Measurements from ENCODE around the gene ELP2. TPM values are rescaled to one million over a fixed set of nuclear protein-coding genes. Genes with fewer than 3 reads are reported as not detected.

ELP2 gene
- polyA plus RNA-seq, 1 donor from 2014 or later, result 83.6 TPM

DNA sequence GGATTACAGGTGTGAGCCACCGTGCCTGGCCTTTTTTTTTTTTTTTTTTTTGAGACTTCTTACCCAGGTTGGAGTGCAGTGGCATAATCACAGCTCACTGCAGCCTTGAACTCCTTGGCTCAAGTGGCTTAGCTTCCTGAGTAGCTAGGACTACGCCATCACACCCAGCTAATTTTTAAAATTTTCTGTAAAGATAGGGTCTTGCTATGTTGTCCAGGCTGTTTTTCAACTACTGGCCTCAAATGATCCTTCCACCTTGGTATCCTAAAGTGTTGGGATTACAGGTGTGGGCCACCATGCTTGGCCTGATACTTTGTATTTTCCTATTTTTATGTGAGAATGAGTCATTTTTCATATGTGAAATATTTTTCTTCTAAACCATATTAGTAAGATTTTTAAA lies 13.7 kb downstream of the ELP2 start:
- Histone ChIP-seq H3K27me3 (ENCODE audit: insufficient read depth, low read depth, low read length) (no peaks in the 10 kb centered on the region), H3K9me3 (ENCODE audit: low read length) (no peaks in the 10 kb centered on the region), H4K20me1 (ENCODE audit: insufficient read depth) (no peaks in the 10 kb centered on the region), H2AFZ (ENCODE audit: low read depth, low read length) (no peak overlapping the region), H3K79me2 (replicated peaks; ENCODE audit: insufficient read depth, low read length) (no peaks in the 10 kb centered on the region), H3K27ac (ENCODE audit: low read length) (no peak overlapping the region), H3F3A (ENCODE audit: insufficient read depth, low read length, poor library complexity, severe bottlenecking) (no peaks in the 10 kb centered on the region), H3K4me2 (ENCODE audit: low read length) (no peak overlapping the region), H3K36me3 (ENCODE audit: insufficient read depth, low read length) (peaks cover 10% of the 10 kb centered on the region), H3K9me2 (ENCODE audit: insufficient read depth, low read length) (no peaks in the 10 kb centered on the region), H3K4me3 (ENCODE audit: low read length) (no peak overlapping the region), H3K9ac (ENCODE audit: low read length) (no peak overlapping the region)
- no peak for TF ChIP-seq EZH2 (IDR thresholded peaks at IDR 0.05; ENCODE audit: borderline replicate concordance, insufficient read depth, low read length, poor library complexity, severe bottlenecking)
- TF ChIP-seq RAD21 (conservative IDR thresholded peaks at IDR 0.05), result no peak
- no peak for TF ChIP-seq MXI1 (conservative IDR thresholded peaks at IDR 0.05; ENCODE audit: poor library complexity, severe bottlenecking)

- Histone ChIP-seq H3K27me3 (ENCODE audit: insufficient read depth, low read depth, low read length) (no peaks in the 10 kb centered on the region), H3K4me3 (ENCODE audit: low read length) (no peak overlapping the region), H2AFZ (ENCODE audit: low read depth, low read length) (no peak overlapping the region), H3K27ac (ENCODE audit: low read length) (no peak overlapping the region), H3F3A (ENCODE audit: insufficient read depth, low read length, poor library complexity, severe bottlenecking) (no peaks in the 10 kb centered on the region), H3K9me2 (ENCODE audit: insufficient read depth, low read length) (no peaks in the 10 kb centered on the region), H3K9me3 (ENCODE audit: low read length) (no peaks in the 10 kb centered on the region), H3K36me3 (ENCODE audit: insufficient read depth, low read length) (peaks cover 2% of the 10 kb centered on the region), H4K20me1 (ENCODE audit: insufficient read depth) (no peaks in the 10 kb centered on the region), H3K4me2 (ENCODE audit: low read length) (no peak overlapping the region), H3K79me2 (replicated peaks; ENCODE audit: insufficient read depth, low read length) (no peaks in the 10 kb centered on the region), H3K9ac (ENCODE audit: low read length) (no peak overlapping the region)
- no peak for TF ChIP-seq EZH2 (IDR thresholded peaks at IDR 0.05; ENCODE audit: borderline replicate concordance, insufficient read depth, low read length, poor library complexity, severe bottlenecking)
- no peak for TF ChIP-seq SMC3 (conservative IDR thresholded peaks at IDR 0.05; ENCODE audit: poor library complexity)
- no peak for TF ChIP-seq POLR2AphosphoS5 (IDR thresholded peaks at IDR 0.05)
- TF ChIP-seq, protein P1, sequence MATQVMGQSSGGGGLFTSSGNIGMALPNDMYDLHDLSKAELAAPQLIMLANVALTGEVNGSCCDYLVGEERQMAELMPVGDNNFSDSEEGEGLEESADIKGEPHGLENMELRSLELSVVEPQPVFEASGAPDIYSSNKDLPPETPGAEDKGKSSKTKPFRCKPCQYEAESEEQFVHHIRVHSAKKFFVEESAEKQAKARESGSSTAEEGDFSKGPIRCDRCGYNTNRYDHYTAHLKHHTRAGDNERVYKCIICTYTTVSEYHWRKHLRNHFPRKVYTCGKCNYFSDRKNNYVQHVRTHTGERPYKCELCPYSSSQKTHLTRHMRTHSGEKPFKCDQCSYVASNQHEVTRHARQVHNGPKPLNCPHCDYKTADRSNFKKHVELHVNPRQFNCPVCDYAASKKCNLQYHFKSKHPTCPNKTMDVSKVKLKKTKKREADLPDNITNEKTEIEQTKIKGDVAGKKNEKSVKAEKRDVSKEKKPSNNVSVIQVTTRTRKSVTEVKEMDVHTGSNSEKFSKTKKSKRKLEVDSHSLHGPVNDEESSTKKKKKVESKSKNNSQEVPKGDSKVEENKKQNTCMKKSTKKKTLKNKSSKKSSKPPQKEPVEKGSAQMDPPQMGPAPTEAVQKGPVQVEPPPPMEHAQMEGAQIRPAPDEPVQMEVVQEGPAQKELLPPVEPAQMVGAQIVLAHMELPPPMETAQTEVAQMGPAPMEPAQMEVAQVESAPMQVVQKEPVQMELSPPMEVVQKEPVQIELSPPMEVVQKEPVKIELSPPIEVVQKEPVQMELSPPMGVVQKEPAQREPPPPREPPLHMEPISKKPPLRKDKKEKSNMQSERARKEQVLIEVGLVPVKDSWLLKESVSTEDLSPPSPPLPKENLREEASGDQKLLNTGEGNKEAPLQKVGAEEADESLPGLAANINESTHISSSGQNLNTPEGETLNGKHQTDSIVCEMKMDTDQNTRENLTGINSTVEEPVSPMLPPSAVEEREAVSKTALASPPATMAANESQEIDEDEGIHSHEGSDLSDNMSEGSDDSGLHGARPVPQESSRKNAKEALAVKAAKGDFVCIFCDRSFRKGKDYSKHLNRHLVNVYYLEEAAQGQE (IDR thresholded peaks at IDR 0.05; ENCODE audit: borderline replicate concordance), result no peak
- no peak for TF ChIP-seq EP300 (conservative IDR thresholded peaks at IDR 0.05; ENCODE audit: poor library complexity, severe bottlenecking)
- no peak for TF ChIP-seq TAF1 (IDR thresholded peaks at IDR 0.05; ENCODE audit: low read depth)
- TF ChIP-seq, protein P2, sequence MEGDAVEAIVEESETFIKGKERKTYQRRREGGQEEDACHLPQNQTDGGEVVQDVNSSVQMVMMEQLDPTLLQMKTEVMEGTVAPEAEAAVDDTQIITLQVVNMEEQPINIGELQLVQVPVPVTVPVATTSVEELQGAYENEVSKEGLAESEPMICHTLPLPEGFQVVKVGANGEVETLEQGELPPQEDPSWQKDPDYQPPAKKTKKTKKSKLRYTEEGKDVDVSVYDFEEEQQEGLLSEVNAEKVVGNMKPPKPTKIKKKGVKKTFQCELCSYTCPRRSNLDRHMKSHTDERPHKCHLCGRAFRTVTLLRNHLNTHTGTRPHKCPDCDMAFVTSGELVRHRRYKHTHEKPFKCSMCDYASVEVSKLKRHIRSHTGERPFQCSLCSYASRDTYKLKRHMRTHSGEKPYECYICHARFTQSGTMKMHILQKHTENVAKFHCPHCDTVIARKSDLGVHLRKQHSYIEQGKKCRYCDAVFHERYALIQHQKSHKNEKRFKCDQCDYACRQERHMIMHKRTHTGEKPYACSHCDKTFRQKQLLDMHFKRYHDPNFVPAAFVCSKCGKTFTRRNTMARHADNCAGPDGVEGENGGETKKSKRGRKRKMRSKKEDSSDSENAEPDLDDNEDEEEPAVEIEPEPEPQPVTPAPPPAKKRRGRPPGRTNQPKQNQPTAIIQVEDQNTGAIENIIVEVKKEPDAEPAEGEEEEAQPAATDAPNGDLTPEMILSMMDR (IDR thresholded peaks at IDR 0.05; ENCODE audit: poor library complexity, severe bottlenecking), result no peak
- no peak for TF ChIP-seq MXI1 (conservative IDR thresholded peaks at IDR 0.05; ENCODE audit: poor library complexity, severe bottlenecking)
- TF ChIP-seq RAD21 (conservative IDR thresholded peaks at IDR 0.05), result no peak
Observed at GRCh38 chr18:36149514-36150289, 20.0 kb downstream of the ELP2 start.

Measured in neural cell (in vitro differentiated cells).